ENCODE data around the gene ENTR1. TPM values are rescaled to one million over a fixed set of nuclear protein-coding genes. Genes with fewer than 3 reads are reported as not detected.

ENTR1 gene
- polyA plus RNA-seq, 1 donor from 2014 or later: 63.7 TPM

DNA sequence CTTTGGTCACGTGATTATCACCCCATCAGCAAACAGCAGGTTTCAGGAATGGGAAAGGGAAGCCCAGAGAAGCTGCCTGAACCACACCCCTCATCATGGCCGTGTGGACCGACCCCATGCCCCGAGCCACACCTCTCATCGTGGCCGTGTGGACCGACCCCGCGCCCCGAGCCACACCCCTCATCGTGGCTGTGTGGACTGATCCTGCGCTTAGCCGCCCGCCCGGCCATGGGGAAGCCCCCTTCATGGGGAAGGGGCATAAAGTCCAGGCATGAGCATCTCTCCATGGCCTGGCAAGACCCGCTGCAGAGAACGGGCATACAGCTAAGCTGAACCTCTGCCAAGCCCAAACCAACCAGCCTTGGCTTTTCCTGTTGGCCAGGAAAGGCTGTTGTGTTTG, 16.9 kb downstream of the ENTR1 start:
- H4K20me1 ChIP-seq (ENCODE audit: insufficient read depth): no peaks in the 10 kb centered on the region
- H3K9me2 ChIP-seq (ENCODE audit: insufficient read depth, low read length): no peaks in the 10 kb centered on the region
- H3K4me2 ChIP-seq (ENCODE audit: low read length): no peak overlapping the region
- peaks cover 8% of the 10 kb centered on the region for H3K79me2 ChIP-seq (replicated peaks; ENCODE audit: insufficient read depth, low read length)
- H3K27me3 ChIP-seq (ENCODE audit: insufficient read depth, low read depth, low read length): no peaks in the 10 kb centered on the region
- no peak overlapping the region for H3K27ac ChIP-seq (ENCODE audit: low read length)
- no peak overlapping the region for H3K4me3 ChIP-seq (ENCODE audit: low read length)
- TF ChIP-seq MXI1 (conservative IDR thresholded peaks at IDR 0.05; ENCODE audit: poor library complexity, severe bottlenecking): no peak
- no peak for TF ChIP-seq SMC3 (conservative IDR thresholded peaks at IDR 0.05; ENCODE audit: poor library complexity)
- TF ChIP-seq RAD21 (conservative IDR thresholded peaks at IDR 0.05): no peak
- TF ChIP-seq POLR2AphosphoS5 (IDR thresholded peaks at IDR 0.05): no peak
- no peaks in the 10 kb centered on the region for H3K9me3 ChIP-seq (ENCODE audit: low read length)
- H3K9ac ChIP-seq (ENCODE audit: low read length): no peak overlapping the region
- peaks cover under 1% of the 10 kb centered on the region for H3K36me3 ChIP-seq (ENCODE audit: insufficient read depth, low read length)
- no peak overlapping the region for H2AFZ ChIP-seq (ENCODE audit: low read depth, low read length)
- H3F3A ChIP-seq (ENCODE audit: insufficient read depth, low read length, poor library complexity, severe bottlenecking): no peaks in the 10 kb centered on the region

DNA sequence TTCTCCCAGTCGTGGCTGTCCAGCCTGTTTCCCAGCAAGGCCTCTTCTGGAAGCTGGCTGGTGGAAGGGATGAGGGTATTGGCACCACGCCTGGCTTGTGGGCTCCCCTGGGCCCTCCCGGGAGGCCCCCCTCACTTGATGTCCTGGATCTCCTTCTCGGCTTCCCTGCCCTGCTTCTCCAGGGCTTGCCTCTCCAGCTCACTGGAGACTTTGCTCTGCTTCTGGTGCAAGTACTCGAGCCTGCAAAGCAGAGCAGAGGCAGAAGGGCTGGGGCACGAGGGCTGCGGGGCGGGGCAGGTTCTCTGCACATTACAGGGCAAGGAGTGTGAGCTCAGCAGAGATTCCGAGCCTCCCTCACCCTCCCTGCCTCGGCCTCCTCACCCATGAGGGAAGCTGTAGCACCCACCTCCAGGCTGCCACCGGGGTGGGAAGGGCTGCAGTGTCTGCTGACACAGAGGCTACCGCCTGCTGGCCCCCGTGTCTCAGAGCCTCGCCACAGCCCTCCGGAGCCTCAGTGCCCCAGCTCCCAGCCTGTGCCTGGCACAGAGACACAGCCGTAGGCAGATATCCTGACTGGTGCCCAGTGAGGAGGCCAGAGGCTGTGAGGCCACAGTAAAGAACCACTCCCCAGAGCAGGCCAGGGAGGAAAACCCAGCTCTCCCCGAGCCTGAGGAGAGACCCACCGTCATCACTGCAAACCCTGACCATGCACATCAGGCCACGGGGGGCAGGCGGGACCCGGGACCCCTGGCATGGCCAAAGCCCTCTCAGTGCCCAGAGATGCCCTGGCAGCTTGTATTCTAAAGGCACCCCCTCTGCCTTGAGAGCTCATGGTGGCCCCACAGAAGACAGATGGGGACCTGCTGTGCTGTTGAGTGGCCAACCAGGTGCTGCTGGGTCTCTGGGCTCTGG, 17.6 kb downstream of the ENTR1 start:
- Histone ChIP-seq H3F3A (ENCODE audit: insufficient read depth, low read length, poor library complexity, severe bottlenecking) (no peaks in the 10 kb centered on the region), H3K27me3 (ENCODE audit: insufficient read depth, low read depth, low read length) (no peaks in the 10 kb centered on the region), H3K27ac (ENCODE audit: low read length) (no peak overlapping the region), H3K4me2 (ENCODE audit: low read length) (no peak overlapping the region), H3K36me3 (ENCODE audit: insufficient read depth, low read length) (no peaks in the 10 kb centered on the region), H3K79me2 (replicated peaks; ENCODE audit: insufficient read depth, low read length) (peaks cover 1% of the 10 kb centered on the region), H4K20me1 (ENCODE audit: insufficient read depth) (no peaks in the 10 kb centered on the region), H3K9ac (ENCODE audit: low read length) (no peak overlapping the region), H3K4me3 (ENCODE audit: low read length) (no peak overlapping the region), H2AFZ (ENCODE audit: low read depth, low read length) (no peak overlapping the region), H3K9me2 (ENCODE audit: insufficient read depth, low read length) (no peaks in the 10 kb centered on the region), H3K9me3 (ENCODE audit: low read length) (no peaks in the 10 kb centered on the region)
- TF ChIP-seq TAF1 (IDR thresholded peaks at IDR 0.05; ENCODE audit: low read depth) (no peak), CTCF (IDR thresholded peaks at IDR 0.05; ENCODE audit: poor library complexity, severe bottlenecking) (no peak), EP300 (conservative IDR thresholded peaks at IDR 0.05; ENCODE audit: poor library complexity, severe bottlenecking) (no peak), POLR2AphosphoS5 (IDR thresholded peaks at IDR 0.05) (no peak), MXI1 (conservative IDR thresholded peaks at IDR 0.05; ENCODE audit: poor library complexity, severe bottlenecking) (no peak), REST (IDR thresholded peaks at IDR 0.05; ENCODE audit: borderline replicate concordance) (no peak), EZH2 (IDR thresholded peaks at IDR 0.05; ENCODE audit: borderline replicate concordance, insufficient read depth, low read length, poor library complexity, severe bottlenecking) (no peak), SMC3 (conservative IDR thresholded peaks at IDR 0.05; ENCODE audit: poor library complexity) (no peak), RAD21 (conservative IDR thresholded peaks at IDR 0.05) (no peak)

Data from neural cell (in vitro differentiated cells).